Uterus (tissue), 2 donors: ENCODE results near the gene TAF1B.

Experiments used
- POLR2A ChIP-seq, 2 donors: fragments of 450-650 bp; IDR thresholded peaks; one replicate each; pipeline ENCODE4 v1.6.1; 2016; ENCODE audit warnings: antibody characterized with exemption in 2 of 2, mild to moderate bottlenecking in 1 of 2, moderate library complexity in 1 of 2
- TF ChIP-seq, protein P1 (sequence below), 4 experiments: fragments of 200-600 bp in 2 of 4; fragments of 450-650 bp in 2 of 4; sonication (generic) in 2 of 4; IDR thresholded peaks; one replicate each; pipeline ENCODE4 v1.5.1; 2016 to 2019; ENCODE audit warnings: antibody characterized with exemption in 4 of 4, mild to moderate bottlenecking in 2 of 4, moderate library complexity in 1 of 4

DNA sequence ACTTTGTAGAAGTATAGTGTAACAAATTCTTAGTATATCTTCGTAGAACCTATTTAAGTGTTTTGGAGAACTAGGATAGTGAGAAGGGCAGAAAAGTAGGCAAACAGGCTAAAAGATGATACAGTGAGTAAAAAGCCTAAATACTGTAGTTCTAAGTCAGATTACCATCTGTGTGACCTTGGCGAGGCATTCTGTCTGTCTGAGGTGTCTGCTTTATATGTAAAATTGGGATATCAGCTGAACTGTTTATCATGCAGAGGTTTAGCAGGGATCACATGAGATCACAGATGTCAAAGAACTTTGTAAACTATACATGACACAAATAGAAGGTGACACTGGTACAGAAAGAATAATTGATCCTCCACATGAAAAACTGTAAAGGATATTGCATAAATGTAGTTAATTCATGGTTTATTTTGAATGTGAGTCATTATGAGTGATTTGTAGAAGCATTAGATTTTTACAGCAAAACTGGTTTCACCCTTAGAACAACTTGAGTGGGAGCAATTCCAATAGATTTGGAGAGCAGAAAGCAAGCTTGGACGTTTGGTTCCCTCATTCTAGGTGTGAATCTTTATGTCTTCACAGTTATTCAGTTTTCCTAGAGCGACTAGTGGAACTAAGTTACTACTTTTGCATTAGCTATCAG, 41.9 kb downstream of the TAF1B start:
- TF ChIP-seq, protein P1, sequence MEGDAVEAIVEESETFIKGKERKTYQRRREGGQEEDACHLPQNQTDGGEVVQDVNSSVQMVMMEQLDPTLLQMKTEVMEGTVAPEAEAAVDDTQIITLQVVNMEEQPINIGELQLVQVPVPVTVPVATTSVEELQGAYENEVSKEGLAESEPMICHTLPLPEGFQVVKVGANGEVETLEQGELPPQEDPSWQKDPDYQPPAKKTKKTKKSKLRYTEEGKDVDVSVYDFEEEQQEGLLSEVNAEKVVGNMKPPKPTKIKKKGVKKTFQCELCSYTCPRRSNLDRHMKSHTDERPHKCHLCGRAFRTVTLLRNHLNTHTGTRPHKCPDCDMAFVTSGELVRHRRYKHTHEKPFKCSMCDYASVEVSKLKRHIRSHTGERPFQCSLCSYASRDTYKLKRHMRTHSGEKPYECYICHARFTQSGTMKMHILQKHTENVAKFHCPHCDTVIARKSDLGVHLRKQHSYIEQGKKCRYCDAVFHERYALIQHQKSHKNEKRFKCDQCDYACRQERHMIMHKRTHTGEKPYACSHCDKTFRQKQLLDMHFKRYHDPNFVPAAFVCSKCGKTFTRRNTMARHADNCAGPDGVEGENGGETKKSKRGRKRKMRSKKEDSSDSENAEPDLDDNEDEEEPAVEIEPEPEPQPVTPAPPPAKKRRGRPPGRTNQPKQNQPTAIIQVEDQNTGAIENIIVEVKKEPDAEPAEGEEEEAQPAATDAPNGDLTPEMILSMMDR (IDR thresholded peaks at IDR 0.05), result no peak
- TF ChIP-seq POLR2A (IDR thresholded peaks at IDR 0.05), result no peak
